ENCODE results near the gene SERPINE2. TPM values are rescaled to one million over a fixed set of nuclear protein-coding genes. Genes with fewer than 3 reads are reported as not detected.
A peak's percentile ranks its signal among the peaks of the same experiment; 100 is the strongest.

Gene SERPINE2
- total and polyA plus RNA-seq, 2 experiments from 2014 or later, result 18.3 to 44.3 TPM

GRCh38 chr2:224073676-224074075 is 34.6 kb upstream of the SERPINE2 start:
- no peaks in the 10 kb centered on the region for H3K9me3 ChIP-seq (ENCODE audit: low read depth)
- H3K27ac ChIP-seq, result no peak overlapping the region
- DNase-seq (ENCODE audit: low read depth in 1 of 2, low spot score in 1 of 2), result no peak
- no peak overlapping the region for H3K4me3 ChIP-seq
- no peaks in the 10 kb centered on the region for H3K4me1 ChIP-seq (ENCODE audit: low read depth)
- no peaks in the 10 kb centered on the region for H3K36me3 ChIP-seq
- TF ChIP-seq CTCF (IDR thresholded peaks at IDR 0.05; ENCODE audit: low read depth, low read length), result no peak
- H3K27me3 ChIP-seq, result no peaks in the 10 kb centered on the region

- no peak for TF ChIP-seq CTCF (IDR thresholded peaks at IDR 0.05; ENCODE audit: low read depth, low read length)
- H3K4me1 ChIP-seq (ENCODE audit: low read depth), result no peaks in the 10 kb centered on the region
- no peak overlapping the region for H3K27ac ChIP-seq
- H3K4me3 ChIP-seq, result no peak overlapping the region
- no peaks in the 10 kb centered on the region for H3K27me3 ChIP-seq
- no peaks in the 10 kb centered on the region for H3K9me3 ChIP-seq (ENCODE audit: low read depth)
- no peaks in the 10 kb centered on the region for H3K36me3 ChIP-seq
- peak in 1 of 2 donors; percentile 78 for DNase-seq (ENCODE audit: low read depth in 1 of 2, low spot score in 1 of 2)
Measured at GRCh38 chr2:224072541-224073188, 33.6 kb upstream of the SERPINE2 start.

GRCh38 chr2:224069172-224069571 is 30.1 kb upstream of the SERPINE2 start:
- no peaks in the 10 kb centered on the region for H3K4me1 ChIP-seq (ENCODE audit: low read depth)
- no peak overlapping the region for H3K4me3 ChIP-seq
- peak in 1 of 2 donors; percentile 67 for DNase-seq (ENCODE audit: low read depth in 1 of 2, low spot score in 1 of 2)
- H3K36me3 ChIP-seq, result no peaks in the 10 kb centered on the region
- no peak overlapping the region for H3K27ac ChIP-seq
- no peak for TF ChIP-seq CTCF (IDR thresholded peaks at IDR 0.05; ENCODE audit: low read depth, low read length)
- no peaks in the 10 kb centered on the region for H3K9me3 ChIP-seq (ENCODE audit: low read depth)
- H3K27me3 ChIP-seq, result no peaks in the 10 kb centered on the region

- Histone ChIP-seq H3K4me1 (ENCODE audit: low read depth) (no peaks in the 10 kb centered on the region), H3K27ac (no peak overlapping the region), H3K4me3 (no peak overlapping the region), H3K36me3 (no peaks in the 10 kb centered on the region), H3K27me3 (no peaks in the 10 kb centered on the region), H3K9me3 (ENCODE audit: low read depth) (no peaks in the 10 kb centered on the region)
- TF ChIP-seq CTCF (IDR thresholded peaks at IDR 0.05; ENCODE audit: low read depth, low read length), result no peak
- no peak for DNase-seq (ENCODE audit: low read depth in 1 of 2, low spot score in 1 of 2)
Measured at GRCh38 chr2:224063298-224063648, 24.2 kb upstream of the SERPINE2 start.

GRCh38 chr2:224062481-224063297 is 23.6 kb upstream of the SERPINE2 start:
- no peaks in the 10 kb centered on the region for H3K27me3 ChIP-seq
- DNase-seq (ENCODE audit: low read depth in 1 of 2, low spot score in 1 of 2), result no peak
- no peaks in the 10 kb centered on the region for H3K4me1 ChIP-seq (ENCODE audit: low read depth)
- H3K36me3 ChIP-seq, result no peaks in the 10 kb centered on the region
- TF ChIP-seq CTCF (IDR thresholded peaks at IDR 0.05; ENCODE audit: low read depth, low read length), result no peak
- H3K9me3 ChIP-seq (ENCODE audit: low read depth), result no peaks in the 10 kb centered on the region
- no peak overlapping the region for H3K4me3 ChIP-seq
- no peak overlapping the region for H3K27ac ChIP-seq
